CD4-positive, alpha-beta T cell treated with Interleukin-4 for 4 hours (primary cell): ENCODE results near the gene SHLD2.
"Not testable (repeated sequence)": the region's sequence is repeated elsewhere in the genome, so short reads cannot be mapped to it uniquely, and the experiment has no call there.

Source experiments
- DNase-seq: peaks from one replicate; pipeline ENCODE4 v3.0.0-alpha.2; 2020

SHLD2 gene, protein sequence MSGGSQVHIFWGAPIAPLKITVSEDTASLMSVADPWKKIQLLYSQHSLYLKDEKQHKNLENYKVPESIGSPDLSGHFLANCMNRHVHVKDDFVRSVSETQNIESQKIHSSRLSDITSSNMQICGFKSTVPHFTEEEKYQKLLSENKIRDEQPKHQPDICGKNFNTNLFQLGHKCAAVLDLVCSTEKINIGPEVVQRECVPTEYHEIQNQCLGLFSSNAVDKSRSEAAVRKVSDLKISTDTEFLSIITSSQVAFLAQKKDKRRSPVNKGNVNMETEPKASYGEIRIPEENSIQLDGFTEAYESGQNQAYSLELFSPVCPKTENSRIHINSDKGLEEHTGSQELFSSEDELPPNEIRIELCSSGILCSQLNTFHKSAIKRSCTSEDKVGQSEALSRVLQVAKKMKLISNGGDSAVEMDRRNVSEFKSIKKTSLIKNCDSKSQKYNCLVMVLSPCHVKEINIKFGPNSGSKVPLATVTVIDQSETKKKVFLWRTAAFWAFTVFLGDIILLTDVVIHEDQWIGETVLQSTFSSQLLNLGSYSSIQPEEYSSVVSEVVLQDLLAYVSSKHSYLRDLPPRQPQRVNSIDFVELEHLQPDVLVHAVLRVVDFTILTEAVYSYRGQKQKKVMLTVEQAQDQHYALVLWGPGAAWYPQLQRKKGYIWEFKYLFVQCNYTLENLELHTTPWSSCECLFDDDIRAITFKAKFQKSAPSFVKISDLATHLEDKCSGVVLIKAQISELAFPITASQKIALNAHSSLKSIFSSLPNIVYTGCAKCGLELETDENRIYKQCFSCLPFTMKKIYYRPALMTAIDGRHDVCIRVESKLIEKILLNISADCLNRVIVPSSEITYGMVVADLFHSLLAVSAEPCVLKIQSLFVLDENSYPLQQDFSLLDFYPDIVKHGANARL

DNA sequence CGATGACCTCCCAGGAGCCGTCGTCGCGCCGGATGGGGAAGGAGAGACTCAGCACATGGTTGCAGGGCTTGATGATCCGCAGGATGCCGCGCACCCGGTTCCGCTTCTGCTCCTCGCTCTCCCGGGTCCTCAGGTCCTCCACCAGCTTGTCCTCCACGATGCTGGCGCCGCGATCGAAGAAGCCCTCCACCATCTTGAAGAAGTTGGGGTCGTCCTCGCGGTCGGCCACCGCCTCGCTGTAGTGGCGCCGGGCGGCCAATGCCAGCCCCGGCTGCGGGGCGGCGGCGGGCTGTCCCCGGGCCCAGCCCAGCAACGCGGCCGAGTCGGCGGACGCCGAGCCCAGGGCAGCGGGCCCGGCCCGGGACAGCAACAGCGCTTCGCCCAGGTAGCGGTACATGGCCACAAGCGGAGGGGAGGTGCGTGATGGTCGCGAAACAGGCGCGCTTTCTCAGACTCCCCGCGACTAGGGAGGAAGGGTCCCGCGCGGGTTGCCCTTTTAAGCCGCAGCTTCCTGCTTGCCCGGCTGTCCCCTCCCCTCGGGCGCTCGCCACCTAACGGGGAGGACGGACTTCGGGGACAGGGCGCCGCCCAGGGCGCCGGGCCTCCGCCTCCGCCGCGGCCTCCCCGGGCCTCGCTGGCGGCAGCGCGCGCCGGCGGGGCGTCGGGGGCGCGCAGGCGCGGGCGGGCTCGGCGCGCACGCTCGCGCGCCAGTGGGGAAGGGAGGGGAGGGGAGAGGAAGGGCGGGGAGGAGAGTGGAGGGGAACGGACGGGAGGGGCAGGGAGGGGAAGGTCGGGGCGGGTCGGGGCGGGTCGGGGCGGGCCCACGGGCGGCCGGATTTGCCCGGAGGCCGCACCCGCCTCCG lies at the start of gene SHLD2, which contains the start of gene GLUD1:
Gene SHLD2 (plus strand): TSS at position 834 of the 863 bp plus-strand sequence. CDS start 56,149 bp downstream, outside the sequence.
Gene GLUD1 (minus strand): TSS at position 471 of the 863 bp plus-strand sequence. CDS start 74 bp downstream, at position 397.
- peak; percentile 92 for DNase-seq

DNA sequence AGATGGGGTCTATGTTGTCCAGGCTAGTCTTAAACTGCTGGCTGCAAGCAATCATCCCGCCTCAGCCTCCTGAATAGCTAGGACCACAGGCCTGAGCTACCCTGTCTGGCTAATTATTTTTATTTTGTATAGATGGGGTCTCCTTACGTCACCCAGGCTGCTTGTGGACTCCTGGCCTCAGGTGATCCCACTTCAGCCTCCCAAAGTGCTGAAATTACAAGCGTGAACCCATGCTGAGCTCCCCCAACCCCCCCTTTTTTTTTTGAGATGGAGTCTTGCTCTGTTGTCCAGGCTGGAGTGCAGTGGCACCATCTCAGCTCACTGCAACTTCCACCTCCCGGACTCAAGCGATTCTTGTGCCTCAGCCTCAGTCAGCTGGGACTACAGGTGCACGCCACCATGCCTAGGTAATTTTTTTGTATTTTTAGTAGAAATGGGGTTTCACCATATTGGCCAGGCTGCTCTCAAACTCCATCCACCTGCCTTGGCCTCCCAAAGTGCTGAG lies 49.5 kb upstream of the SHLD2 start:
- no peak for DNase-seq

- DNase-seq: no peak
Observed at GRCh38 chr10:87053111-87053510, 41.9 kb upstream of the SHLD2 start.

DNA sequence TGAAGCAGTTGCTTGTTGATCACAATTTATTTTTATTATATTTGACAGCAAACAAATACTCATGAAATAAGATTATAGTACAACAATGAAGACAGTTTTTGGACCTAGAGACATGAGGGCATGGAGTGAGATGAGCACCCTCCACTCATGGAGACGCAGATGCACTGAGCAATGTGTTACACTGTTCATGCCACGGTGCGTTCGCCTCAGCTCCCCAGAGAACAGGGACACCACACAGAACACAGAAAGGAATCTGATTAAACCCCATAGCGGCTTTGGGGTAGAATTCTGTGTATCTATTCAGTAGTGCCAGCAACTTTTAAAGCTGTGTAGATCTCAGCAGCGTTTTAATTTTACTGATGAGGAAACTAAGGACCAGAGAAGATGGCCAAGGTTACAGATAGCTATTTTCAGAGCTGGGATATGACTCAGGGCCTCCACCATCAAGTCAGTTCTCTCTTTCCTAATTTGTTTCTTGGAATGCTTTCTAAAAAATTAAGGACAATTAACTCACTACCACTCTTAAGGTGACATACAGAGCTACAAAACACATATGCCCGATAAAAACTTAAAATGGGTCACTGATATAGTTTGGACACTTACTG lies 41.3 kb upstream of the SHLD2 start:
- no peak for DNase-seq

DNA sequence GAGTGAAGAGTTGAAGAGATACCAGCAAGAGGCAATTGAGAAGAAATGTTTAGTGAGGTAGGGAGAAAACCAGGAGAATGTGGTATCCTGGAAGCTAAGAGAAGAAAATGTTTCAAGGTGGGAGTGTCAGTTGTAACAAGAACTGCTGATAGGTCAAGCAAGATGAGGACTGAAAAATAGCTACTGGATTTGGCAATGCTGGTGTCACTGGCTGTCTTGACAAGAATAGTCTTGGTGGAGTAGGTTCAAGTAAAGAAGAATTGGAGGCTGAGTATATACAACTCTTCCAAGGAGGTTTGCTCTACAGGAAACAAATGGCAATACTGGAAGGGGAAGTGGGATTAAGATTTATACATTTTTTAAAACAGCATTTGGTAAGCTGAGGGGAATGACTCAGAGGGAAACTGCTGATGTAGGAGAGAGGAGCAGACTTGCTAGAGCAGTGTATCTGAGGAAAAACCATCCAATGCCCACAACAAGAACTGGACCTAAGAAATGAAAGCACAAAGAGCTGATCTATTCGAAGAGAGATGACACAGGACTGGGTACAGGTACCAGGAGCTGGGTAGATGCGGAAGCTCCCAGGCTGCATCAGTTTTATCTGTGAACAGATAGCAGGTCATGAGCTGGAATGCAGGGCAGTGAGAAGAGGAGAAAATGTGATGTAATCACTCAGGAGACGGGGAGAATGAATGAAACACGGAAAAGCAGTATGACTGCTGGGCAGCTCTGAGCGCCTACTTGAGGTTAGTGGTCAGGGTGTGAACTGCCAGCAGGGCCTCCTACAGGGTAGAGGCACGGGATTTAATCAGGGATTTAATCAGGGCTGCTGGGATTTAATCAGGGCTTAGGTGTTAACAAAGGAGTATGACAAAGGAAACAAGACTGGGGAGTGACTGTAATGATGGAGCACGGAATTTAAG lies 40.4 kb upstream of the SHLD2 start:
- no peak for DNase-seq

- DNase-seq: no peak
Observed at GRCh38 chr10:87058171-87058570, 36.8 kb upstream of the SHLD2 start.

- DNase-seq: no peak
Observed at GRCh38 chr10:87059401-87059800, 35.6 kb upstream of the SHLD2 start.

GRCh38 chr10:87060280-87060928 lies 34.6 kb upstream of the SHLD2 start:
- DNase-seq: no peak

DNA sequence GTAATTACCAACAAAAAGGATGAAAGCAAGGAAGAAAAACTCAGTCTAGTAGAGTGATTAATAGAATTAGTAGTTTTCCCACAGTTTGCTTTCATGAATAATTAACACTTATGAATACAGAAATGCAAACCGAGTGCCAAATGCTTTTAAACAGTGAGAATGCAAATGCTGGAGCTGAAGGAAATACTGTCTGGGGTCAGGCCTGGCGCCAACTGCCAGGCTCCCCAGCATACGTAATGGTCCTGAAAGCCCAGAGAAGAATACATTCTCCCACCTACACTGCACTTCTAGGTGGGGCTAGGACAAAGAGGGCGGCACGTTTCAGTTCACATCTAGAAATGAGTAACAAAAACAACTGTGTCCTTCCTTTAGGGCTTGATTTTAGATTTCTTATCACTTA lies 30.4 kb upstream of the SHLD2 start:
- no peak for DNase-seq

GRCh38 chr10:87066178-87066577 lies 28.8 kb upstream of the SHLD2 start:
- no peak for DNase-seq

- no peak for DNase-seq
Observed at GRCh38 chr10:87066865-87067264, 28.1 kb upstream of the SHLD2 start.

DNA sequence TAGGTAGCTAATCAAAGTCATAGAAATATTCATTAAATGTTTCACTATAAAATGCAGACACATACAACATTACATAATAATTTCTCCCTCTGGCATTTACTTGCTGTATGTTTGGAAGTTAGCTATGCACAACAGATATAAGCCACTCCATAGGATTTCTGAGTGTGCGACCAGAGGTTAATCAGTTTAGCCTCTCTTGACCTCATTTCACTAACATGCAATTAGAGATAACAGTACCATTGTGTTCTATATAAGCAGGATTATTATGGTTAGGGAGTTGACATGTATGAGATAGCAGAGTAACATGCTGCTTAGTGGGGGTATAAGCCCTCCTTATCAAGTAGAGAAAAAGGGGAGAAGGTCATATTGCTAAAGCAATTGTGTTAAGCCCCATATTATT lies 26.7 kb upstream of the SHLD2 start:
- DNase-seq: no peak

- no peak for DNase-seq
Observed at GRCh38 chr10:87072449-87072848, 22.6 kb upstream of the SHLD2 start.

- DNase-seq: not testable (repeated sequence)
Observed at GRCh38 chr10:87076421-87076820, 18.6 kb upstream of the SHLD2 start.

DNA sequence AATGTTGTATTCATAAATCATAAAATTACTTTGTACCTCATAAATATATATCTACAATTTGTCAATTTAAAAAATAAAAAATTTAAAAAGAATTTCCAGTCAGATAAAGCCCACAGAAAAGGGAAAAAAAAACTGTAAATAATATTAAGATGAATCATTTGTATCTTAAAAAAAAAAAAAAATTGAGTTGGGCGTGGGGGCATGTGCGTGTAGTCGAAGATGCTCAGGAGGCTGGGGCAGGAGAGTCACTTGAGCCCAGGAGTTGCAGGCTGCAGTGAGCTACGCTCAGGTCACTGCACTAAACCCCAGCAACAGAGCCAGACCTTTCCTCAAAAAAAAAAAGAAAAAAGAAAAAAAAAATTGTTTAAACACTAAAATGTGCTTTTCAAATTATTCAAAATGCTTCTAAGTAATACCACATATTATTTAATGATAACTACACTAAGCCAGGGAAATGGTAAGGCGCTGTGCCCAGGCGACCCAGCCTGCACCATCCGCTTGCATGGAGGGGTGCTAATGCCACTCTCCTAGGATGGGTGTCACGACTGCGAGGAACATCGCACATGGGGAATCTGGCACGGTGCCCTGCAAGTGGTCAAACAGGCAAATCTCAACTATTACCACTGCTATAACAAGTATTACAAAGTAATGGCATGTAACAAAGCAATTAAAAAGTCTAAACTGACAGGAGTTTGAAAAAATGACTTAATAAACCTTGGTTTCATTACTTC lies 15.7 kb upstream of the SHLD2 start:
- no peak for DNase-seq

- not testable (repeated sequence) for DNase-seq
Observed at GRCh38 chr10:87080621-87081020, 14.4 kb upstream of the SHLD2 start.

- DNase-seq: not testable (repeated sequence)
Observed at GRCh38 chr10:87081574-87081973, 13.4 kb upstream of the SHLD2 start.

- DNase-seq: not testable (repeated sequence)
Observed at GRCh38 chr10:87082219-87082618, 12.8 kb upstream of the SHLD2 start.

- DNase-seq: peak; percentile 72
Observed at GRCh38 chr10:87083576-87084290, 11.3 kb upstream of the SHLD2 start.
